Activated effector memory CD4-positive, alpha-beta T cell treated with Interleukin-2 at 50 U/mL for 16 hours (primary cell): ENCODE data around the gene RPL15.
"Not testable (repeated sequence)": the region's sequence is repeated elsewhere in the genome, so short reads cannot be mapped to it uniquely, and the experiment has no call there.

ENCODE experiments used
- DNase-seq: peaks from one replicate; pipeline ENCODE4 v3.0.0-alpha.2; 2020

Gene RPL15

GRCh38 chr3:23916886-23917678 lies at the start of gene RPL15, which contains the start of gene NKIRAS1:
RPL15 (plus strand) TSS chr3:23917132; CDS start chr3:23917860, 728 bp downstream.
NKIRAS1 (minus strand) TSS chr3:23916990; CDS start chr3:23910904, 6,086 bp downstream.
- DNase-seq = peak; percentile 96

GRCh38 chr3:23867400-23867799 lies 49.5 kb upstream of the RPL15 start:
- DNase-seq = no peak

- no peak for DNase-seq
These were observed 49.1 kb upstream of the RPL15 start for GRCh38 chr3:23867838-23868237.

- DNase-seq = no peak
These were observed 46.8 kb upstream of the RPL15 start for GRCh38 chr3:23869977-23870662.

GRCh38 chr3:23870663-23871043 lies 46.3 kb upstream of the RPL15 start:
- not testable (repeated sequence) for DNase-seq

- not testable (repeated sequence) for DNase-seq
These were observed 45.6 kb upstream of the RPL15 start for GRCh38 chr3:23871361-23871760.

GRCh38 chr3:23872330-23872729 lies 44.6 kb upstream of the RPL15 start:
- DNase-seq = no peak

GRCh38 chr3:23873941-23874340 lies 43.0 kb upstream of the RPL15 start:
- DNase-seq = no peak

GRCh38 chr3:23874359-23875112 lies 42.4 kb upstream of the RPL15 start:
- DNase-seq = no peak

- DNase-seq = no peak
These were observed 41.7 kb upstream of the RPL15 start for GRCh38 chr3:23875113-23875725.

- DNase-seq = no peak
These were observed 40.0 kb upstream of the RPL15 start for GRCh38 chr3:23876923-23877322.

GRCh38 chr3:23877329-23877980 lies 39.5 kb upstream of the RPL15 start:
- no peak for DNase-seq

- no peak for DNase-seq
These were observed 37.4 kb upstream of the RPL15 start for GRCh38 chr3:23879485-23879884.

GRCh38 chr3:23880703-23881339 lies 36.1 kb upstream of the RPL15 start:
- DNase-seq = no peak

- not testable (repeated sequence) for DNase-seq
These were observed 34.9 kb upstream of the RPL15 start for GRCh38 chr3:23881993-23882392.

GRCh38 chr3:23882487-23882918 lies 34.4 kb upstream of the RPL15 start:
- no peak for DNase-seq

GRCh38 chr3:23884481-23884880 lies 32.5 kb upstream of the RPL15 start:
- DNase-seq = no peak

- no peak for DNase-seq
These were observed 31.7 kb upstream of the RPL15 start for GRCh38 chr3:23885210-23885609.

GRCh38 chr3:23886311-23886710 lies 30.6 kb upstream of the RPL15 start:
- no peak for DNase-seq

GRCh38 chr3:23888617-23889228 lies 28.2 kb upstream of the RPL15 start:
- no peak for DNase-seq

GRCh38 chr3:23889386-23889785 lies 27.5 kb upstream of the RPL15 start:
- no peak for DNase-seq
